GM20000 (cell line): ENCODE data around the gene PRSS22.

ENCODE experiments used
- DNase-seq: peaks from one replicate; pipeline ENCODE4 v3.0.0; 2012; ENCODE audit warnings: low spot score
- TF ChIP-seq, protein P1 (sequence below): IDR thresholded peaks from 2 replicates; pipeline ENCODE4 v1.5.1; 2012; ENCODE audit warnings: mild to moderate bottlenecking, control low read depth; ENCODE audit errors: extremely low read depth, missing control alignments

The PRSS22 gene

DNA sequence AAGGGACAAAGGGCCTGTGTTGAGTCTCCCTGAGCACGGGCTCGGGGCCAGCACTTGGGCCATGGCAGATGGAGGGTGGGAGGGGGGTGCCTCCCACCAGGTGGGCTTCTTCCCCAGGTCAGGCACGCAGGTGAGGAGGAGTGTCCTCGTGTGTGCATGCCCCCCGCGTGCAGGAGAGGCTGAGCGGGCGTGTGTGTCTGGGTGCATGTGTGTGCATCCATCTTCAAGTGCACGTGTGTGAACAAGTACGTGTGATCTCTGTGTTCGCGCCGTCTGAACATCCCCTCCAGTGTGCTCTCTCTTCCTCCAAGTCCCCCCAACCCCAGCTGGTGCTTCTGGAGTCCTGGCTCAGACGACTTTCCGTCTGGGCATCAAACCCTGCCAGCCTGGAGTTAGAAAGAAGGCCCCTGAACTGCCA is 30.6 kb downstream of the PRSS22 start:
- DNase-seq: no peak
- TF ChIP-seq, protein P1, sequence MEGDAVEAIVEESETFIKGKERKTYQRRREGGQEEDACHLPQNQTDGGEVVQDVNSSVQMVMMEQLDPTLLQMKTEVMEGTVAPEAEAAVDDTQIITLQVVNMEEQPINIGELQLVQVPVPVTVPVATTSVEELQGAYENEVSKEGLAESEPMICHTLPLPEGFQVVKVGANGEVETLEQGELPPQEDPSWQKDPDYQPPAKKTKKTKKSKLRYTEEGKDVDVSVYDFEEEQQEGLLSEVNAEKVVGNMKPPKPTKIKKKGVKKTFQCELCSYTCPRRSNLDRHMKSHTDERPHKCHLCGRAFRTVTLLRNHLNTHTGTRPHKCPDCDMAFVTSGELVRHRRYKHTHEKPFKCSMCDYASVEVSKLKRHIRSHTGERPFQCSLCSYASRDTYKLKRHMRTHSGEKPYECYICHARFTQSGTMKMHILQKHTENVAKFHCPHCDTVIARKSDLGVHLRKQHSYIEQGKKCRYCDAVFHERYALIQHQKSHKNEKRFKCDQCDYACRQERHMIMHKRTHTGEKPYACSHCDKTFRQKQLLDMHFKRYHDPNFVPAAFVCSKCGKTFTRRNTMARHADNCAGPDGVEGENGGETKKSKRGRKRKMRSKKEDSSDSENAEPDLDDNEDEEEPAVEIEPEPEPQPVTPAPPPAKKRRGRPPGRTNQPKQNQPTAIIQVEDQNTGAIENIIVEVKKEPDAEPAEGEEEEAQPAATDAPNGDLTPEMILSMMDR: no peak

DNA sequence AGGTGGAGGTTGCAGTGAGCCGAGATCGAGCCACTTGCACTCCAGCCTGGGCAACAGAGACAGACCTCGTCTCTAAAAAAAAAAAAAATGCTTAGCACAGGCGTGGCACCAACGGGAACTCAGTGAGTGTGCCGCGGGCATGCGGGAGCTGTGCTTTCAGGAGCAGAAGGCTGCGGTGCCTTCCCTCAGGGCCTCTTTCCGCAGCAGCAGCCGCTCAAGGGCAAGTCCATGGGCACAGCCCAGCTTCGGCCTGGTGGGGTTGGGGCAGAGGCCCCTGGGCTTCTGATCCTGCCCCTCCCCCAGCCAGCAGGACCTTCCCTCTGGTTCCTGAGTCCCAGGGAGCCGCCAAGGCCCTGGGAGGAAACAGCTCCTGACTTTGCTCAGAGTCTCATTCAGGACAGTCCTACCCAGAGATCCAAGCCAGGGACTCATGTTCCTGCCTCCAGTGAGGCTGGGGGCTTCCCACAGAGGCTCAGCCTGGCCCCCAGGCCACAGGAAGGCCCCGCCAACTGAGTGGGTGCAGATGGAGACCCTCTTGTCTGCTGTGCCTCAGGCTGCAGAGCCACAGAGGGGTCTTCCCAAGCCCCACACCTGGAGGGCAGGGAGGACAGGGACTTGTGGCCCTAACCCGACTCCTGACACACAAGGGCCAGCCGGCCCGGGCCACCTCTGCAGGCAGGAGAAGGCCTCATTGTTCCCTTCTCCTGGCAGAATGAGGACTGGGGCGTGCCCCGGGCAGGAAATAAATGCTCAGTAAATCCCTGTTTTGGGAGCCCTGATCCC is 31.2 kb downstream of the PRSS22 start:
- DNase-seq: no peak
- TF ChIP-seq, protein P1: no peak

DNA sequence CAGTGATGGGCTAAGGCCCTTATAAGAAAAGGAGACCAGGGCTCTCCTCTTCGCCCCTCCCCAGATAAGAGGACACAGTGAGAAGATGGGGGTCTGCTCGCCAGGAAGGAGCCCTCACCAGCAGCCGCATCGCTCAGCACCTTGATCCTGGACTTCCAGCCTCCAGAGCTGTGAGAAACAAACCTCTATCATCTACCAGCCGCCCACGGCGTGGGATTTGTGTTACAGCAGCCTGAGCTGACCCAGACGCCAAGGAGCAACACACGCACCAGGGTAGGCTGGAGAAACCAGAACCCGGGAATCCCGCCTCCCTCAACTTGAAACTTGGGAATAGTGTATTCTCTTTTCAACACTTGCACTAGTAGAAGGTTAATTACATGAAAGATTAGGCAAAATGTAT is 32.1 kb downstream of the PRSS22 start:
- DNase-seq: no peak

DNA sequence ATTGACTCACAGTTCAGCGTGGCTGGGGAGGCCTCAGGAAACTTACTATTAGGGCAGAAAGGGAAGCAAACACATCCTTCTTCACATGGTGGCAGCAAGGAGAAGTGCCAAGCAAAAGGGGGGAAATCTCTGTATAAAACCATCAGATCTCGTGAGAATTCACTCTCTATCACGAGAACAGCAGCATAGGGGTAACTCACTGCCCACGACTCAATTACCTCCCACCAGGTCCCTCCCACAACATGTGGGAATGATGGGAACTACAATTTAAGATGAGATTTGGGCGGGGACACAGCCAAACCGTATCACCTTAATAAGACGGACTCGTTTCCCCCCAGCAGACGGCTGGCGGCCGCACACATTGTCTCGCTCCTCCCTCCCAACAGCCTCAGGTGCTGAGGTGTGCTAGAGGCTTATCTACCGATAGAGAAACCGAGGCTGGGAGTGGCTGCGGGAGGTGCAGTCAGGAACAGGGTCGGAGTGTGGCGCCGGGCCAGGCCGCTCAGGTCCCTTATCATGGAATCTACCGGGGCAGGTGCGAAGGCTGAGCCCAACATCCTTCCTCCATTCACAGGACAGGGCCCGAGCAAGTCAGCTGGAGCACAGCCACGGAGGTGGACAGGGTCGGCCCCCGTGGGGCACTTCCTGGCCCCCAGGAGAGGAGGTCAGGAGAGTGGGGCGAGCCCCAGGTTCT is 32.8 kb downstream of the PRSS22 start:
- DNase-seq: no peak
- TF ChIP-seq, protein P1: no peak

More for the DNA sequence above, 32.1 kb downstream of the PRSS22 start:
- TF ChIP-seq, protein P1: no peak

DNA sequence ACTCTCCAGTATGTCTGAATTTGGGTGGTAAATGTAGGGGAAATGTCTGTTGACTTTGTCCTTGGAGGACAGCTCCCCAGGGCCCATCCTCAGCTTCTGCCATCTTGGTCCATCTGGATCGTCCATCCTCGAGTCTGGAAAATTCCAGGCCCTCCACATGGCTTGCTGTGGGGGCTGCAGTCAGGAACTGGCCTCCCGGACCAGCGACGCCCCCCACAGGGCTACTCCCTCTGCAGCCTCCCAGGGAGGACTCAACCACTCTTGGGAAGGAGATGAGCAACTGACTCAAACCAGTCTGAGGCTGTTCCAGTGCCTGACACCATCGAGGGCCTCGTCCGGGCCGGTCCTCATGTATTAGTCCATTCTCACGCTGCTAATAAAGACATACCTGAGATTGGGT is 33.3 kb downstream of the PRSS22 start:
- TF ChIP-seq, protein P1: no peak

DNA sequence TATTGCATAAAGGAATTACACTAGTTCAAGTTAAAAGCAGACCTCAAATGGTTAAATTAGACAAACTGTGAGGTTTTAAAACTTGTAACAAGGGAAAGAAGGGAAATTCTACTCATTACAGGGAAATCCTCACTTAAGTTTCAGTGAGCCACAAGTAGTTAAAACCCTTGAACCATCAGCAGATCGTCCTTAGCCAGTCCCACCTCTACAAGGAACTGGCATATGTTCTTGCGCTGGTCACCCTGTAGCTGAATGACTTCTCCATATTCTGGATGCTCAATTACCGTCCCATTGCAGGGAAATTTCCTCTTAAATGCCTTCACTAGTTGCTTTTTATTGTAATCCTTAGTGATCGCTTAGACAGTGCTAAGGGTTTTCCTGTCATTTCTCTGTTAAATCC is 35.5 kb downstream of the PRSS22 start:
- no peak for DNase-seq
- TF ChIP-seq, protein P1: no peak

More for the DNA sequence above, 33.3 kb downstream of the PRSS22 start:
- no peak for DNase-seq

DNA sequence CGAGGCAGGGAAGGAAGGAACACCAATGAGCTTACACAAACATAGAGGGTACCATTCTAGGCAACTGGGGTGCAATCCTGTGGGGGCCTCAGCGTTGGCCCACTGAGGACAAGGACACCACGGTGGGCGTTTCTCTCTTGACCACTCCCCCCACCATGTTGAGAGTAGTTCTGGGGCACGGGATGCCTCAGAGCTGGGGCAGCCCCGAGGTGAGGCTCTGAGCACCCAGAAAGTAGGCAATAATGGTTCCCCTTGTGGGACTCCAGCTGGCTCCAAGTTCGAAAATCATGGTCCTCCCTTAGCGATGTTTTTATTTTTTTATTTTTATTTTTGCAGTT is 35.8 kb downstream of the PRSS22 start:
- DNase-seq: no peak
- TF ChIP-seq, protein P1: no peak
